Mammary epithelial cell (primary cell): ENCODE results near the gene NANOG.

Source experiments
- CTCF ChIP-seq, 2 donors: IDR thresholded peaks in 1 of 2; conservative IDR thresholded peaks in 1 of 2; 2 replicates each; pipeline ENCODE4 v1.5.1; 2011 to 2012; ENCODE audit warnings: inconsistent platforms in 2 of 2, low read length in 2 of 2, mild to moderate bottlenecking in 2 of 2, control low read depth in 1 of 2, low read depth in 1 of 2; ENCODE audit not compliant: insufficient read depth in 1 of 2; ENCODE audit errors: extremely low read depth in 1 of 2
- EZH2 ChIP-seq: IDR thresholded peaks from 2 replicates; pipeline ENCODE4 v1.6.1; 2012; ENCODE audit warnings: low read length, inconsistent platforms, borderline replicate concordance

GRCh38 chr12:7834701-7835100 is 45.5 kb downstream of the NANOG start:
- no peak for TF ChIP-seq CTCF (conservative IDR thresholded peaks at IDR 0.05 in 1 of 2, IDR thresholded peaks at IDR 0.05 in 1 of 2; ENCODE audit: extremely low read depth in 1 of 2, insufficient read depth in 1 of 2, low read depth in 1 of 2, low read length in 2 of 2)
- TF ChIP-seq EZH2, result no peak
